Skeletal muscle tissue (tissue), 4 donors: ENCODE results near the gene ADM5. TPM values are rescaled to one million over a fixed set of nuclear protein-coding genes. Genes with fewer than 3 reads are reported as not detected.

Experiments
- H3K27ac ChIP-seq: one replicate; pipeline ENCODE4 v1.7.0; 2013; ENCODE audit warnings: mild to moderate bottlenecking, low read depth, low read length, inconsistent platforms
- H3K27me3 ChIP-seq, 3 donors: one replicate each; pipeline ENCODE4 v1.7.0; 2013; ENCODE audit warnings: low read length in 3 of 3; ENCODE audit not compliant: control insufficient read depth in 3 of 3, insufficient read depth in 3 of 3
- H3K36me3 ChIP-seq, 3 donors: one replicate each; pipeline ENCODE4 v1.7.0; 2013; ENCODE audit warnings: low read length in 3 of 3; ENCODE audit not compliant: control insufficient read depth in 3 of 3, insufficient read depth in 3 of 3
- H3K4me1 ChIP-seq, 3 donors: one replicate each; pipeline ENCODE4 v1.7.0; 2013; ENCODE audit warnings: low read length in 3 of 3, mild to moderate bottlenecking in 3 of 3; ENCODE audit not compliant: control insufficient read depth in 3 of 3, insufficient read depth in 3 of 3
- H3K4me3 ChIP-seq, 3 donors: one replicate each; pipeline ENCODE4 v1.7.0; 2013; ENCODE audit warnings: low read length in 3 of 3
- H3K9ac ChIP-seq, 3 donors: one replicate each; pipeline ENCODE4 v1.7.0; 2013; ENCODE audit warnings: low read length in 3 of 3, mild to moderate bottlenecking in 3 of 3, moderate library complexity in 2 of 3, low read depth in 1 of 3
- H3K9me3 ChIP-seq, 3 donors: one replicate each; pipeline ENCODE4 v1.7.0; 2013; ENCODE audit warnings: low read length in 3 of 3; ENCODE audit not compliant: control insufficient read depth in 3 of 3
- total RNA-seq: library from RNA; depleted of rRNA; stranded (reverse); fragments of >200 nt; gene quantifications from one replicate; pipeline ENCODE4 v1.2.3, GENCODE V29; 2014
- donor health status: Osteomylitis.

The ADM5 gene
- total RNA-seq, 1 donor from 2014 or later, result 1.0 TPM

- no peaks in the 10 kb centered on the region for H3K9me3 ChIP-seq
- H3K36me3 ChIP-seq, result peaks cover 9 to 15% (median 9%) of the 10 kb centered on the region in 3 donors
- H3K27ac ChIP-seq, result no peak overlapping the region
- no peaks in the 10 kb centered on the region for H3K27me3 ChIP-seq
- no peak overlapping the region for H3K4me3 ChIP-seq
- peaks cover 27 to 38% (median 31%) of the 10 kb centered on the region in 3 donors for H3K4me1 ChIP-seq
- peak overlapping the region in 1 of 3 donors; percentile 33 for H3K9ac ChIP-seq
Observed at GRCh38 chr19:49667473-49667872, 21.9 kb upstream of the ADM5 start.

- Histone ChIP-seq H3K4me1 (peaks cover 20 to 25% (median 22%) of the 10 kb centered on the region in 3 donors), H3K27me3 (no peaks in the 10 kb centered on the region), H3K4me3 (no peak overlapping the region), H3K9me3 (no peaks in the 10 kb centered on the region), H3K9ac (no peak overlapping the region), H3K36me3 (peaks cover 3 to 10% (median 3%) of the 10 kb centered on the region in 3 donors), H3K27ac (no peak overlapping the region)
Observed at GRCh38 chr19:49669516-49669915, 19.9 kb upstream of the ADM5 start.

GRCh38 chr19:49672131-49672919 lies 17.1 kb upstream of the ADM5 start:
- Histone ChIP-seq H3K9me3 (no peaks in the 10 kb centered on the region), H3K4me1 (peaks cover 8 to 11% (median 10%) of the 10 kb centered on the region in 3 donors), H3K4me3 (peak overlapping the region in 2 of 3 donors; percentile 40 to 58), H3K27ac (peak overlapping the region; percentile 64), H3K27me3 (no peaks in the 10 kb centered on the region), H3K9ac (peak overlapping the region in 2 of 3 donors; percentile 62 to 80), H3K36me3 (peaks cover 3 to 10% (median 3%) of the 10 kb centered on the region in 3 donors)

DNA sequence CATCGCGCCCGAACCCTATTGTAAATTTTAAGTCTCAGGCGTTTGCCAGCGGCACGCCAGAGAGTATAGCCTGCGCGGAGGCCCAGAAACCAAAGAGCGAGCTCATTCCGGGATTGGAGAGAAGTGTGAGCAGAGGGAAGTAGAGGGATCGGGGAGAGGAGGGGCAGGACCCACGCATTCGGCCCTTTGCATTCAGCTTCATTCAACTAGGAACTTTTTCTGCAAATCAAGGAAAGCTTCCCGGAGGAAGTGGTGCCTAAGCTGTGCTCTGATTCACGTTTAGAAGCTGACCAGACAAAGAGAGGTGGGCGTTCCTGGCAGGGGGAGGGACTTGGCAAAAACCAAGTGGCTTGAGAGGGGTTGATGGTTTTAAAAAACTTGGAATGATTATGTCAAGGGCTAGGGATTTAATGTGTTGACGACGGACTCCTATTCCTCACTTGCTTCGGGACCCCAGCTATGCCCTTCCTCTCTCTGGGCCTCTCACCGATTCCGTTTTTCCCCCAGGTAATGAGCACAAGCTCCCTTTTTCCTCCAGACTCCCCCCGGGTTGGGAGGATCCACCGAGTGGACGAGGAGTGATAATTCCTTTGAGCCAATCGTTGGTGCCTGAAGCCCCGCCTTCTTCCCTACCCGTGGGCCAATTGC lies 13.1 kb upstream of the ADM5 start:
- Histone ChIP-seq H3K4me3 (peak overlapping the region; percentile 56 to 81 (median 81)), H3K4me1 (peaks cover 38 to 46% (median 39%) of the 10 kb centered on the region in 3 donors), H3K9me3 (no peaks in the 10 kb centered on the region), H3K27me3 (no peaks in the 10 kb centered on the region), H3K9ac (peak overlapping the region; percentile 55 to 97 (median 93)), H3K36me3 (peaks cover 0 to 5% (median 0%) of the 10 kb centered on the region in 3 donors), H3K27ac (peak overlapping the region; percentile 92)

- H3K9ac ChIP-seq, result peak overlapping the region; percentile 98 to 100 (median 99)
- peak overlapping the region; percentile 93 to 99 (median 98) for H3K4me3 ChIP-seq
- peaks cover 2 to 7% (median 2%) of the 10 kb centered on the region in 3 donors for H3K36me3 ChIP-seq
- H3K9me3 ChIP-seq, result no peaks in the 10 kb centered on the region
- peaks cover 40 to 49% (median 40%) of the 10 kb centered on the region in 3 donors for H3K4me1 ChIP-seq
- H3K27ac ChIP-seq, result peak overlapping the region; percentile 98
- H3K27me3 ChIP-seq, result no peaks in the 10 kb centered on the region
Observed at GRCh38 chr19:49676784-49677230, 12.6 kb upstream of the ADM5 start.

DNA sequence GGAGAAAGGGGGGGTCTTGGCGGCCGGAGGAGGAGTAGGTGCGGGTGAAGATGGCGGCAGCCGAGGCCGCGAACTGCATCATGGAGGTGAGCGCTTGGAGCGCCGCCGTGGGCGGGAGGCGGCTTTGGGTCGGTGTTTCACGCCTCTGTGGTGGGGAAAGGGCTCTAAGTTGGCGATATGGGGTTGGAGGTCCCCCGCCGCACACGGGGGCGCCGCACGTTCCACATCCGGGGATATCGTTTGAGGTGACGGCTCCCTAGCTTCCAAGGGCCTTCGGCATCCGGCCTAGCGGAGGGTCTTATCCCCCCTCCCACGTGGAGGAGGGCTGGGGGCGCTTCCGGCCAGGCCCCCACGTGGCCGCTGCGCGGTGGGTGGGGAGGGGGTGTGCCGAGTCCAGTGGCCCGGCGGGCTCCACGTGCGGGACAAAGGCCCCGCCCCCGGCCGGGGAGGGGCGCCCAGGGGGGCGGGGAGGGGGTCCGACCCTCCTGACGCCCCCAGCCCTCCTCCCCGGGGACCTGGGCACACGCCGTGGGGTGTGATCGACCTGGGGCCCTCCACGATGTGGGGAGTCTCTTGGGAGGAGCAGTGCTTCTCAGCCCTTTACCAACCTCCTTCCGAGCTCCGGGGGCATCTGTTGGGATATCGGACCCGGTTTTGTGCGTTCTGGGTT lies 12.0 kb upstream of the ADM5 start, which contains the start of gene PRMT1:
Gene PRMT1 (plus strand): TSS at position 41 of the 670 bp plus-strand sequence. CDS start 10 bp downstream, at position 51.
- no peaks in the 10 kb centered on the region for H3K9me3 ChIP-seq

GRCh38 chr19:49677901-49678674 lies 11.3 kb upstream of the ADM5 start:
- Histone ChIP-seq H3K27me3 (no peaks in the 10 kb centered on the region), H3K9ac (peak overlapping the region; percentile 60 to 100 (median 99)), H3K4me3 (peak overlapping the region; percentile 93 to 99 (median 98)), H3K9me3 (no peaks in the 10 kb centered on the region), H3K36me3 (peaks cover 11 to 18% (median 11%) of the 10 kb centered on the region in 3 donors), H3K27ac (peak overlapping the region; percentile 98), H3K4me1 (peaks cover 38 to 52% (median 40%) of the 10 kb centered on the region in 3 donors)

More for the DNA sequence above, 12.0 kb upstream of the ADM5 start, which contains the start of gene PRMT1:
- Histone ChIP-seq H3K36me3 (peaks cover 7 to 12% (median 8%) of the 10 kb centered on the region in 3 donors), H3K27ac (peak within 1 kb of the TSS; percentile 98), H3K4me1 (peaks cover 39 to 50% (median 40%) of the 10 kb centered on the region in 3 donors), H3K9ac (peak within 1 kb of the TSS; percentile 98 to 100 (median 99)), H3K27me3 (no peaks in the 10 kb centered on the region), H3K4me3 (peak within 1 kb of the TSS; percentile 93 to 99 (median 98))

GRCh38 chr19:49678985-49679770 lies 10.2 kb upstream of the ADM5 start:
- Histone ChIP-seq H3K9ac (peak overlapping the region; percentile 81 to 83 (median 82)), H3K9me3 (no peaks in the 10 kb centered on the region), H3K27me3 (no peaks in the 10 kb centered on the region), H3K27ac (peak overlapping the region; percentile 98), H3K4me3 (peak overlapping the region; percentile 52 to 64 (median 56)), H3K4me1 (peaks cover 38 to 52% (median 40%) of the 10 kb centered on the region in 3 donors), H3K36me3 (peaks cover 19 to 24% (median 20%) of the 10 kb centered on the region in 3 donors)
